HepG2 (cell line): ENCODE data around the gene SAP130.

Experiments
- BHLHE40 ChIP-seq: IDR thresholded peaks from 2 replicates; pipeline ENCODE4 v1.6.1; 2011; ENCODE audit warnings: low read length, improper control_type of control experiment
- HNF4G ChIP-seq, 2 experiments: sonication (generic) in 1 of 2; formaldehyde crosslinking in 1 of 2; IDR thresholded peaks; 2 replicates each; pipeline versions ENCODE4 v1.4.0 to v1.6.1; 2011 to 2020; ENCODE audit warnings: borderline replicate concordance in 2 of 2, low read depth in 2 of 2, mild to moderate bottlenecking in 2 of 2, low read length in 1 of 2, missing genetic modification reagents in 1 of 2, moderate library complexity in 1 of 2
- MXI1 ChIP-seq: IDR thresholded peaks from 3 replicates; pipeline ENCODE4 v1.6.1; 2012; ENCODE audit warnings: low read depth, low read length, inconsistent platforms, borderline replicate concordance
- SP5 ChIP-seq: IDR thresholded peaks from 2 replicates; pipeline ENCODE4 v1.6.1; 2016; ENCODE audit warnings: low read depth, borderline replicate concordance
- SRSF1 ChIP-seq: fragments of 200-400 bp; formaldehyde crosslinking; optimal IDR thresholded peaks from 2 replicates; pipeline ENCODE3; 2017; ENCODE audit warnings: mild to moderate bottlenecking, low read depth, low read length, moderate library complexity
- YY1 ChIP-seq: IDR thresholded peaks from 2 replicates; pipeline ENCODE4 v1.6.1; 2011; ENCODE audit warnings: low read length, low read depth, moderate library complexity, mild to moderate bottlenecking; ENCODE audit not compliant: insufficient read depth, insufficient replicate concordance
- ZFX ChIP-seq: sonication (generic); formaldehyde crosslinking; IDR thresholded peaks from 2 replicates; pipeline ENCODE4 v1.4.0; 2020; ENCODE audit warnings: mild to moderate bottlenecking, low read depth, missing genetic modification reagents, moderate library complexity
- ZNF207 ChIP-seq: fragments of 450-650 bp; IDR thresholded peaks from 2 replicates; pipeline ENCODE4 v1.6.1; 2016; ENCODE audit warnings: antibody characterized with exemption, borderline replicate concordance
- TF ChIP-seq, protein P1 (sequence below): IDR thresholded peaks from 2 replicates; pipeline ENCODE4 v1.6.1; 2016; ENCODE audit warnings: low read depth, missing genetic modification reagents, missing compliant biosample characterization
- TF ChIP-seq, protein P2 (sequence below): IDR thresholded peaks from 2 replicates; pipeline ENCODE4 v1.6.1; 2016; ENCODE audit warnings: mild to moderate bottlenecking, missing biosample characterization, missing genetic modification reagents
- TF ChIP-seq, protein P3 (sequence below): sonication (generic); formaldehyde crosslinking; conservative IDR thresholded peaks from 2 replicates; pipeline ENCODE4 v1.4.0; 2020; ENCODE audit warnings: missing genetic modification reagents
- TF ChIP-seq, protein P4 (sequence below): sonication (generic); formaldehyde crosslinking; IDR thresholded peaks from 2 replicates; pipeline ENCODE4 v1.4.0; 2020; ENCODE audit warnings: missing genetic modification reagents

DNA sequence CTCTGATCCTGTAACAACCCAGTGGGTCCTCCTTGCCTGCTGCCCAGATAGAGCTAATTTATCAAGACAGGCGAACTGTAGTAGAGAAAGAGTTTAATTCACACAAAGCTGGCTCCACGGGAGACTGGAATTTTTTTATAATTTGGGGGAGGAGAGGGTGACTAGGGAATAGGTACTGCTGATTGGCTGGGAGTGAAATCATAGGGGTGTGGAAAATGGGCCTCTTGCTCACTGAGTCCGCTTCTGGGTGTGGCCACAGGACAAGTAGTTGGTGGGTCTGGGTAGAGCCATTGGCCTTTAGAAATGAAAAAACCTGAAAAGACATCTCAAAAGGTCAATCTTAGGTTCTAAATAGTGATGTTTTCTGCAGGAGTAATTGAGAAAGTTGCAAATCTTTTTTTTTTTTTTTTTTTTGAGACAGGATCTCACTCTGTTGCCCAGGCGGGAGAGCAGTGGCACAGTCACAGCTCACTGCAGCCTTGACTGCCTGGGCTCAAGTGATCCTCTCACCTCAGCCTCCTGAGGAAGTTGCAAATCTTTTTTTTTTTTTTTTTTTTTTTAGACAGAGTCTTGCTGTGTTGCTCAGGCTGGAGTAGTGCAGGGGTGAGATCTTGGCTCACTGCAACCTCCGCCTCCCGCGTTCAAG is 48.7 kb upstream of the SAP130 start:
- TF ChIP-seq YY1 (no peak), MXI1 (no peak), ZFX (CRISPR knock-in tag) (no peak), BHLHE40 (no peak), SRSF1 (no peak), HNF4G (IDR thresholded peaks at IDR 0.05; ENCODE audit: borderline replicate concordance, low read depth, low read length) (no peak), HNF4G (CRISPR knock-in tag; IDR thresholded peaks at IDR 0.05; ENCODE audit: borderline replicate concordance, low read depth) (no peak), ZNF207 (no peak), SP5 (CRISPR knock-in tag) (no peak)
- TF ChIP-seq, protein P1, sequence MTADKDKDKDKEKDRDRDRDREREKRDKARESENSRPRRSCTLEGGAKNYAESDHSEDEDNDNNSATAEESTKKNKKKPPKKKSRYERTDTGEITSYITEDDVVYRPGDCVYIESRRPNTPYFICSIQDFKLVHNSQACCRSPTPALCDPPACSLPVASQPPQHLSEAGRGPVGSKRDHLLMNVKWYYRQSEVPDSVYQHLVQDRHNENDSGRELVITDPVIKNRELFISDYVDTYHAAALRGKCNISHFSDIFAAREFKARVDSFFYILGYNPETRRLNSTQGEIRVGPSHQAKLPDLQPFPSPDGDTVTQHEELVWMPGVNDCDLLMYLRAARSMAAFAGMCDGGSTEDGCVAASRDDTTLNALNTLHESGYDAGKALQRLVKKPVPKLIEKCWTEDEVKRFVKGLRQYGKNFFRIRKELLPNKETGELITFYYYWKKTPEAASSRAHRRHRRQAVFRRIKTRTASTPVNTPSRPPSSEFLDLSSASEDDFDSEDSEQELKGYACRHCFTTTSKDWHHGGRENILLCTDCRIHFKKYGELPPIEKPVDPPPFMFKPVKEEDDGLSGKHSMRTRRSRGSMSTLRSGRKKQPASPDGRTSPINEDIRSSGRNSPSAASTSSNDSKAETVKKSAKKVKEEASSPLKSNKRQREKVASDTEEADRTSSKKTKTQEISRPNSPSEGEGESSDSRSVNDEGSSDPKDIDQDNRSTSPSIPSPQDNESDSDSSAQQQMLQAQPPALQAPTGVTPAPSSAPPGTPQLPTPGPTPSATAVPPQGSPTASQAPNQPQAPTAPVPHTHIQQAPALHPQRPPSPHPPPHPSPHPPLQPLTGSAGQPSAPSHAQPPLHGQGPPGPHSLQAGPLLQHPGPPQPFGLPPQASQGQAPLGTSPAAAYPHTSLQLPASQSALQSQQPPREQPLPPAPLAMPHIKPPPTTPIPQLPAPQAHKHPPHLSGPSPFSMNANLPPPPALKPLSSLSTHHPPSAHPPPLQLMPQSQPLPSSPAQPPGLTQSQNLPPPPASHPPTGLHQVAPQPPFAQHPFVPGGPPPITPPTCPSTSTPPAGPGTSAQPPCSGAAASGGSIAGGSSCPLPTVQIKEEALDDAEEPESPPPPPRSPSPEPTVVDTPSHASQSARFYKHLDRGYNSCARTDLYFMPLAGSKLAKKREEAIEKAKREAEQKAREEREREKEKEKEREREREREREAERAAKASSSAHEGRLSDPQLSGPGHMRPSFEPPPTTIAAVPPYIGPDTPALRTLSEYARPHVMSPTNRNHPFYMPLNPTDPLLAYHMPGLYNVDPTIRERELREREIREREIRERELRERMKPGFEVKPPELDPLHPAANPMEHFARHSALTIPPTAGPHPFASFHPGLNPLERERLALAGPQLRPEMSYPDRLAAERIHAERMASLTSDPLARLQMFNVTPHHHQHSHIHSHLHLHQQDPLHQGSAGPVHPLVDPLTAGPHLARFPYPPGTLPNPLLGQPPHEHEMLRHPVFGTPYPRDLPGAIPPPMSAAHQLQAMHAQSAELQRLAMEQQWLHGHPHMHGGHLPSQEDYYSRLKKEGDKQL (CRISPR knock-in tag), result no peak
- TF ChIP-seq, protein P2, sequence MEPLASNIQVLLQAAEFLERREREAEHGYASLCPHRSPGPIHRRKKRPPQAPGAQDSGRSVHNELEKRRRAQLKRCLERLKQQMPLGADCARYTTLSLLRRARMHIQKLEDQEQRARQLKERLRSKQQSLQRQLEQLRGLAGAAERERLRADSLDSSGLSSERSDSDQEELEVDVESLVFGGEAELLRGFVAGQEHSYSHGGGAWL (CRISPR knock-in tag), result no peak
- TF ChIP-seq, protein P3, sequence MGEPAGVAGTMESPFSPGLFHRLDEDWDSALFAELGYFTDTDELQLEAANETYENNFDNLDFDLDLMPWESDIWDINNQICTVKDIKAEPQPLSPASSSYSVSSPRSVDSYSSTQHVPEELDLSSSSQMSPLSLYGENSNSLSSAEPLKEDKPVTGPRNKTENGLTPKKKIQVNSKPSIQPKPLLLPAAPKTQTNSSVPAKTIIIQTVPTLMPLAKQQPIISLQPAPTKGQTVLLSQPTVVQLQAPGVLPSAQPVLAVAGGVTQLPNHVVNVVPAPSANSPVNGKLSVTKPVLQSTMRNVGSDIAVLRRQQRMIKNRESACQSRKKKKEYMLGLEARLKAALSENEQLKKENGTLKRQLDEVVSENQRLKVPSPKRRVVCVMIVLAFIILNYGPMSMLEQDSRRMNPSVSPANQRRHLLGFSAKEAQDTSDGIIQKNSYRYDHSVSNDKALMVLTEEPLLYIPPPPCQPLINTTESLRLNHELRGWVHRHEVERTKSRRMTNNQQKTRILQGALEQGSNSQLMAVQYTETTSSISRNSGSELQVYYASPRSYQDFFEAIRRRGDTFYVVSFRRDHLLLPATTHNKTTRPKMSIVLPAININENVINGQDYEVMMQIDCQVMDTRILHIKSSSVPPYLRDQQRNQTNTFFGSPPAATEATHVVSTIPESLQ (CRISPR knock-in tag), result no peak
- TF ChIP-seq, protein P4, sequence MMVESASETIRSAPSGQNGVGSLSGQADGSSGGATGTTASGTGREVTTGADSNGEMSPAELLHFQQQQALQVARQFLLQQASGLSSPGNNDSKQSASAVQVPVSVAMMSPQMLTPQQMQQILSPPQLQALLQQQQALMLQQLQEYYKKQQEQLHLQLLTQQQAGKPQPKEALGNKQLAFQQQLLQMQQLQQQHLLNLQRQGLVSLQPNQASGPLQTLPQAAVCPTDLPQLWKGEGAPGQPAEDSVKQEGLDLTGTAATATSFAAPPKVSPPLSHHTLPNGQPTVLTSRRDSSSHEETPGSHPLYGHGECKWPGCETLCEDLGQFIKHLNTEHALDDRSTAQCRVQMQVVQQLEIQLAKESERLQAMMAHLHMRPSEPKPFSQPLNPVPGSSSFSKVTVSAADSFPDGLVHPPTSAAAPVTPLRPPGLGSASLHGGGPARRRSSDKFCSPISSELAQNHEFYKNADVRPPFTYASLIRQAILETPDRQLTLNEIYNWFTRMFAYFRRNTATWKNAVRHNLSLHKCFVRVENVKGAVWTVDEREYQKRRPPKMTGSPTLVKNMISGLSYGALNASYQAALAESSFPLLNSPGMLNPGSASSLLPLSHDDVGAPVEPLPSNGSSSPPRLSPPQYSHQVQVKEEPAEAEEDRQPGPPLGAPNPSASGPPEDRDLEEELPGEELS, result no peak
